ENCODE results near the gene GPC4.

- TF ChIP-seq CTCF (conservative IDR thresholded peaks at IDR 0.05 in 1 of 2, IDR thresholded peaks at IDR 0.05 in 1 of 2; ENCODE audit: extremely low read depth in 1 of 2, insufficient read depth in 1 of 2, low read depth in 1 of 2, low read length in 2 of 2), result no peak
- no peak for TF ChIP-seq EZH2 (IDR thresholded peaks at IDR 0.05; ENCODE audit: borderline replicate concordance, low read length)
Measured at GRCh38 chrX:133325422-133325821, 89.9 kb downstream of the GPC4 start.
